ENCODE results near the gene IRAK3.

DNA sequence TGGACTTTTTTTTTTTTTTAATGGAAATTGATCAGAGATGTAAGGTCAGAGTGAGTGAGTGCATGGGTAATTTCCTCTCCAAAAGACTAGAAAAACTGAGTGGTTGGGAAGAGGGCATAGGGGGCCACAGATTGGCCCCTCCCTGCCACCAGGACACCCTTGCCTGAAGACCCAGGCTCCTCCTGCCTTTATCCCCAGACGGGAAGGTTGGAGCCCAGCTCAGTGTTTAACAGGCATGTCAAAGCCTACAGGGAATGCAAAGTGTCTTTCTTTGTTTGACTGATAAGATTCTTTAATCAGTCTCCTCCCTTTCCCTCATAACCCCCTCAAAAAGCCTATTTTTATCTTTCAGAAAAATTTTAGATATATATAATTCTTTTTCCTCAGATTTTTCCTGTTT, 50.3 kb downstream of the IRAK3 start:
- no peak for TF ChIP-seq TAF1 (IDR thresholded peaks at IDR 0.05; ENCODE audit: borderline replicate concordance, insufficient read depth, low read length)
- no peak for TF ChIP-seq POLR2AphosphoS5 (IDR thresholded peaks at IDR 0.05; ENCODE audit: low read depth, low read length)
- TF ChIP-seq SIN3A (IDR thresholded peaks at IDR 0.05; ENCODE audit: borderline replicate concordance, insufficient read depth, low read length) = no peak
- TF ChIP-seq, protein P1, sequence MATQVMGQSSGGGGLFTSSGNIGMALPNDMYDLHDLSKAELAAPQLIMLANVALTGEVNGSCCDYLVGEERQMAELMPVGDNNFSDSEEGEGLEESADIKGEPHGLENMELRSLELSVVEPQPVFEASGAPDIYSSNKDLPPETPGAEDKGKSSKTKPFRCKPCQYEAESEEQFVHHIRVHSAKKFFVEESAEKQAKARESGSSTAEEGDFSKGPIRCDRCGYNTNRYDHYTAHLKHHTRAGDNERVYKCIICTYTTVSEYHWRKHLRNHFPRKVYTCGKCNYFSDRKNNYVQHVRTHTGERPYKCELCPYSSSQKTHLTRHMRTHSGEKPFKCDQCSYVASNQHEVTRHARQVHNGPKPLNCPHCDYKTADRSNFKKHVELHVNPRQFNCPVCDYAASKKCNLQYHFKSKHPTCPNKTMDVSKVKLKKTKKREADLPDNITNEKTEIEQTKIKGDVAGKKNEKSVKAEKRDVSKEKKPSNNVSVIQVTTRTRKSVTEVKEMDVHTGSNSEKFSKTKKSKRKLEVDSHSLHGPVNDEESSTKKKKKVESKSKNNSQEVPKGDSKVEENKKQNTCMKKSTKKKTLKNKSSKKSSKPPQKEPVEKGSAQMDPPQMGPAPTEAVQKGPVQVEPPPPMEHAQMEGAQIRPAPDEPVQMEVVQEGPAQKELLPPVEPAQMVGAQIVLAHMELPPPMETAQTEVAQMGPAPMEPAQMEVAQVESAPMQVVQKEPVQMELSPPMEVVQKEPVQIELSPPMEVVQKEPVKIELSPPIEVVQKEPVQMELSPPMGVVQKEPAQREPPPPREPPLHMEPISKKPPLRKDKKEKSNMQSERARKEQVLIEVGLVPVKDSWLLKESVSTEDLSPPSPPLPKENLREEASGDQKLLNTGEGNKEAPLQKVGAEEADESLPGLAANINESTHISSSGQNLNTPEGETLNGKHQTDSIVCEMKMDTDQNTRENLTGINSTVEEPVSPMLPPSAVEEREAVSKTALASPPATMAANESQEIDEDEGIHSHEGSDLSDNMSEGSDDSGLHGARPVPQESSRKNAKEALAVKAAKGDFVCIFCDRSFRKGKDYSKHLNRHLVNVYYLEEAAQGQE (IDR thresholded peaks at IDR 0.05; ENCODE audit: insufficient read depth in 1 of 2, low read depth in 2 of 2, low read length in 2 of 2) = no peak
- no peak for TF ChIP-seq FOXP2 (optimal IDR thresholded peaks at IDR 0.05; ENCODE audit: borderline replicate concordance, extremely low read depth, extremely low read length, insufficient read depth)
